Activated CD4-positive, CD25-positive, alpha-beta regulatory T cell treated with anti-CD3 and anti-CD28 coated beads, Interleukin-2, amount 50 U/mL, for 16 hours (primary cell): ENCODE measurements around the gene TMEM185A.
"Not testable (repeated sequence)": the region's sequence is repeated elsewhere in the genome, so short reads cannot be mapped to it uniquely, and the experiment has no call there.

Source experiments
- DNase-seq: peaks from one replicate; pipeline ENCODE4 v3.0.0-alpha.2; 2020; ENCODE audit warnings: low read depth, low spot score

Gene TMEM185A

DNA sequence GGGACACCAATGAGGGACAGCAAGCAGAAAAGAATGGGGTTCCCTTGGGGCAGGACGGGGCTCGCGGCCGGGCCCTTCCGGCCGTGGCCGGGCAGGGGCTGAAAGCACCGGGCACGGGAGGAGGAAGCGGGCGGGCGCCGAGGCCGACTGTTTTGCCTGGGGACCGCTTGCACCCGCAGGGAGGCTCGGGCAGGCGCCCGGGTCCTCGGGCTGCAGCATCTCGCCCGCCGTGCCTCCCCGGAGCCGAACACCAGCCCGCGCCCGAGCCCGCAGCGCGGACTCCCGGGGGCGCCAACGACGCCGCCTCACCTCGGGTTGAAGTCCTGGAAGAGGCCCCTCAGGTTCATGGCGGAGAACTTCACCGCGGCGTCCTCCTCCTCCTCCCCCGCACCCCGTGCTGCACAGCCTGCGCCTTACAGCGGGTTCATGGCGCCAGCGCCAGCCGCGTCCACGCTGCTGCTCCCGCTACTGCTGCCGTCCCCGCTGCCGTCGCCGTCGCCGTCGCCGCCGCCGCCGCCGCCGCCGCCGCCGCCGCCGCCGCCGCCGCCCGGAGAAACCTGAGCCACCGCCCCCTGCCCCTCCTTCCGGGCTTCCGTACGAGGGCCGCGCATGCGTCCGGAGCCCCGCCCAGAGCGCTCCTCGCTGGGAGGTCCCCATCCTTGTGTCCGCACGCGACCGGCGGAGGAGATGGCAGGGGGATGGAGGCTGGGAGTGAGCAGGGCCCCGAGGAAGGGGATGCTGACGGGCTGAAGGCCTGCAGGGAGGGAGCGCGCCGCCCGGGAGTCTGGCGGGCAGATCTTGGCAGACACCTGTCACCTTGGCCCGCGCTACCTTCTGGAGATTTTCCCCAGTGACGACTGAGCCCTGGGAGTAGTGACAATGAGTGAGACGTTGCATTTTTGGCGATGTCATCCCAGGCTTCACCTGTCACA lies at the start of gene TMEM185A:
TSS of gene TMEM185A (minus strand) at position 559 of the 932 bp plus-strand sequence. CDS start at position 347, 212 bp downstream.
- DNase-seq: peak; percentile 39

DNA sequence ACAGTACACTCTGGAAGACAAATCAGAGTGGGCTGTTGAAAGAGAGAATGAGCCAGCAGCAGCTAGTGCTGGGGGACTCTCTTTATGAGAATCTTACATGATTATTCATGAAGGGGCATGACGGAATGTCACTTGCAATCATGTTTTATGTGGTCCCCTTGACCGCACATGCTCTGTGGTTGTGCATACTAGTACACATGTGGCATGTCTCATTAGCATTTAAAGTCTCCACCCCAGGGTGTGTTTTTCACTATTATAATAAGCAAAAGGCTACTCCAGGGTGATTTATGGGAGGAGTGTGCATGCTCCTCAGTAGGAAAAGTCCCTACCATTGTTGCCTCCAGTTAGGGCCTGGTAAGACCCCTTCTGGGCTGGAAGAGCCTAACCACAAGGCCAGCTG lies 49.6 kb upstream of the TMEM185A start:
- no peak for DNase-seq

DNA sequence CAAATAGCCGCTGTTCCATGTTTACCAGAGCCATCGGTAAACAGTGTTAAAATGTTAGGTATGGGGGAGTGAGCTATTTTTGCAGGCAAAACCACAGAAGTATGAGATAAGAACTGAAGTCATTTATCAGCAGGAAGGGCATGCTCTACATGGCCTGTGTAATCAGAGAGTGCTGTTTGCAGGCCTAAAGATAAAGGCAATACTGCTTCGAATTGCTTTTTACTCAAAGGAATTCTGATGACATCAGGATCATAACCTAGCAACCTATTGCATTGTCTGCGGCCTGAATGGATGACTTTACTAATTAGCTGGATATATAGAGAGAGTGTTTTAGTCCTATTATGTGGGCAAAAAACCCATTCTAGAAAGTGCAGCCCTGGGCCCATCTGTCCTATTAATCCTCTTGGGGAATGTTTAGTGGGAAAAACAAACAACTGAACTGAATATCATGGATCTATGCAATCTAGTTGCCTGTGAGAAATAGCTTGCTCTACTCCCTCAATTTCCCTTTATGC lies 47.6 kb upstream of the TMEM185A start:
- DNase-seq: not testable (repeated sequence)

DNA sequence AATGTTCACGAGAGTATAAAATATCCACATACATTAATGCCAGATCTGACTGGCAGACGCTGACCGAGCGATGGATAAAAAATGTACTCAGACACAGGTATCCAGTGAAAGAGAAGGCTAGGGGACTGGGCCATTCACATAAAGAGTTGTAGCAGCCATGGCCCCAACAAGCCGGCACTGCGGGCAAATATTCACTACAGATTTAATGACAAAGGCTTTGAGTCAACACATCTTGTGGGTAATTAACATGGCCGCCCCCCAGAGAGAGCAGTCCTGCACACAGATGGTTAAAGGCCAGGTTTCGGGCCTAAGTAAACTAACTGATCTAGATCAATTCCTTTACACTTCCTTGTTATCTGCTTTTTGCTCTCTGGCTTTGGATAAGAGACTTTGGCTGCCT lies 44.0 kb upstream of the TMEM185A start:
- not testable (repeated sequence) for DNase-seq

DNA sequence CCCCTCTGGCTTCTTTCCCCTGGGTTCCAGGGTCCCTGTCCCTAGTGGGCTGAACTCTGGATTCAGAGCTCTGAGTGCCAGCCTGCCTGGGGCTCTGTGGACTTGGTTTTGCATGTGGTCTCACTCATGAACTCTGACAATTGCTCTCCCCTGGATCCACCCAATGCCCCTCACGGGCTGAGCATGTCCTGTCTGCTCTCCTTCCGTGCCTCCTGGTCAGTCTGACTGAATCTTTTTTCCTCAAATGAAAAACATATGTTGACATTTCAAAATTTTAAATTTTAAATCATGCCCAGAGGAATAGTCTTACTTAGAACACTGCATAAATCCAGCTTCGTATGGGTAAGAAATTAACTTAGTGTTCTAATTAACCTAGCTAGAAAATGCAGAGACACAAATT lies 43.5 kb upstream of the TMEM185A start:
- not testable (repeated sequence) for DNase-seq

DNA sequence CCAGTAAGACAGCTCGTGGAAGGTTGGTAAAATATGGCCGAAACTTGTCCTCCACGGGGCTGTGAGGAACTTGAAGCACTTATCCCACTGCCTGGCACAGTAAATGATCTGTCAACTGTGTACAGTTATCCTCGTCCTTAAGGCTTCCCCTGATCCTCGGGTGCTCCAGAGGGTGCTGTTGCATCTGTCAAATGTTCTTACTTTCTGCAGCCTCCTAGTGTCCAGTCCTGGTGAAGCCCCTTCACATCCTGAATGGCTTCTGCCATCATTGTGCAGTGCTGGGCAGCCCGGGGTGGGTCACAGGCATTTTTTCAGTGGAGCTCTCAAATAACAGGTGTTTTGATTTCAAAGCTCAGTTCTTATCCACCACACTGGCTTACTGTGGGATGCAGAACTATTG lies 29.0 kb upstream of the TMEM185A start:
- DNase-seq: not testable (repeated sequence)

DNA sequence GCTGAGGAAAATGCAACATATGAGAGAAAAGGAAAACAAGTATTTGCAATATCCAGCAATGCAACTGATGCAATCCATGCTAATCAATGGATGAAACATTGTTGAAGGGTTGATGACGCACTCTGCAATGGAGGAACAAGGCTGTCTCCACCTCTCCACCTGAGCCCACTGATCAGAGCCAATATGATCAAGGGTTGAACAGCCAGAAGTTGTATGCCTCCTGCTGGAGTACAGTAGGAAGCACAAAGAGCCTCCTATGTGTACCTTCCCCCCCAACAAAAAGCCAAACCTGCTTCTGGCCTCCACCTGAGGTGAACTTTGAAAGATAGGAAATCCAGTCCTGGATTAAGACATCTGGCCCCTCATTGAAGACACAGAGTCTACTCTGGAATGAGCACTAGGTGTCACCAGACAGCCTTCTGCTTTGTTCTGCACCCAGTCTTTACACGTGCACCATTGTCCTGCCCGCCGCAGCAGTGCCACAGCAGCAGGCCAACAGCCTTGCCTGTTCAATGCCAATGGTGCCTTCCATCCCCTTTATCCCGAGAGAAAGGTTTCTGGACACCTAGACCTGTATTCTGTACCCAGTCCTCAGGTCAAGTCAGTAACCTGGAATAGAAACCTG lies 24.8 kb upstream of the TMEM185A start:
- not testable (repeated sequence) for DNase-seq

DNA sequence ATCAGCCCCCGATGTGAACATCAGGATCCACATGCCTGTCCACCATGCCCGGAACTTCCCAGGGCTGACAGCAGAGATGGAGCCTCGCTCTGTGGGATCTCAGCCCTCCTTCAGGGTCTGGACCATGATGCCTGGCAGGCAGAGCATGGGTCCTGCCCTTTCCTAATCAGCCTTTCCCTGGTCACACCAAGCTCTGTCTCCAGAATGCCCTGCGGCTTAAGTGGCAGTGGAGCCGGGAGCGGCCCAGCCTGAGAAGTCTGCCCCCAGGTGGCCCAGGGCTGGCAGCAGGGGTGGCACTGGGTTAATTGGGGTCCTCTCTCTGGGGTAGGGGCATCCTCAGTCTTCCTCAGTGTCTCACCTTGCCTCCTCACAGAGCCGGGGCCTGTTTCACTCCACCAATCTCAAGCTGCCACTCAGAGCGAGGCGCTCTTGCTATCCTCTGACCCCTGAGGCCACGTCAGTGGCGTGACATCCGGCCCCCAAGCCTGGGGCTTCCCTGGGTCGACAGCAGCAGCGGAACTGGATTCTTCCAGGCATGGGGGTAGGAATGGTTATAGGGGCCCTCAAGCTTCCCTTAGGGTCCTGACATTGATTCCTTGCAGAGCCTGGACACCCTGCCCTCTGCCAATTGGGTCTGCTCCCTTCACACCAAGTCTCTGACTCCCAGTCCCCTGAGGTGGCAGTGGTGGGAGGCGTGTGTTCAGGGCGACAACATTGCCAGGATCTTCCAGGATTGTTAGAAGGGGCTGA lies 20.8 kb upstream of the TMEM185A start:
- no peak for DNase-seq

DNA sequence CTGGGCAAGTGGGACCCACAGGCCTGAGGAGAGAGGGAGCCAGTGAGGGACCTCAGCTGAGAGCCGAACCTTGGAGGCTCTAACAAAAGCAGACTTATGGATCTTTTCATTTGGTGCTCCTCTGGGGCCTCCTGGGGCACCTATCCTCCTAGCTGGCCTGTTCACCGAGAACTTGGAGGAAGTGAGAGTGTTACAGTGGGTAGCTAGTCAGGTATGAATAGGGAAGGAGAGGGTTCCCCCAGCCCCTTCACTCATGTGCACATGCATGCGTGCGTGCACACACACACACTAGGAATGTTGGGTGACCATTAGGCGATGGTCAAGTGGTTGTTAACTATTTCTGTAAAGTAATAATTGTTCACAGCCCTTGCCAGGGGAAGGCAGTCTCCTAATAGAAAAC lies 18.6 kb upstream of the TMEM185A start:
- no peak for DNase-seq

DNA sequence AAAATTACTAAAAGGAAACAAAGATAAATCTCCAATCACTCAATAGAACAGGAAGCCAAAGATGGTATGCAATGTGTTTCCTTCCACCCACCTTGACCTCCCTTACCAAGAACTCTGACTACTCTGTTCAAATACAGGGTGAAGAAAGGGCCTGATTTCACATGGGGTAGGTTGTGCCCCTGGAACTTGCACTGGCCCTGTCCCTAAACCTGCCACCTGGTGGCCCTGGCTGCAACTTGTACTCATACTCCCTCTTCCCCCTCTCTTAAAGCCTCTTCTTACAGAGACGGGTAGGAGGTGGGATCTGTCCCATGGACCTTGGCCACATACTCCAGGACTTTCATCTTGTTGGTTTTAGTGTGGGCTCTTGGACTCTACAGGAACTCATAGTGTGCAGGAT lies 17.3 kb upstream of the TMEM185A start:
- DNase-seq: no peak

DNA sequence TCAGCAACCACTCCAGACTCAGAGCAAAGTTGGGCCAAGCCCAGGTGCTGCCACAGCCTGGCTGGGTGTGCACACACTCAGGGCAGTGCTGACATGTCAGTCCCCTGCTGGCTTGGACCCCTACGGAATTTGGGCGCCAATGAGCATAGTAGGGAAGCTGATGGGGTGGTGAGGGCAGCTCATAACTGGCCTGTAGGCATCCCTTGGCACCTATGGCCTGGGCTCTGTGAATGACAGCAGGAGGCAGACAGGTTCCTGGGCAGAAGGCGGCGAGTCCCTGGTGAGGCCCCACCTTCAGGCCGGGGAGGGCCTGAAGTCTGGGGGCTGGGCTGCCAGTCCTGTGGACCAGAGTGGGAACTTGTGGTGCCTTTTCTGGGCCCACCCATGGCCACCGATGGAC lies 15.9 kb upstream of the TMEM185A start:
- no peak for DNase-seq

DNA sequence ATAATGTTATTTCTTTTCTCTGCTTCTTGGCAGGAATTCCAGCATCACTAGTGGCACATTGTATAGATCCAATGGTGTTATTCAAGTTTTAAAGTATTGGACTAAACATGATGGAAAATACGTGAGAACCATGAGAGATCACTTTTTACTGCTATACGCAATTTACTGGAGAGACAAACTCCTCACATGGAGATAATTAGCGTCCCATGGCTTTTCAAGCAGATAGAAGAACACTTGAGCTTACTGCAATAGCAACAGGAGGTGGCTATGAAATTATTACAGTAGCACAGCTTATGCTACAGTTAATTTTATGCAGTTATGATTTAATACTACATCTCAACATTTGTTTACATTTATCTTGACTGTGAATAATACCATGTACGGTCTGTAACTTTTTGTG lies 11.9 kb upstream of the TMEM185A start:
- no peak for DNase-seq

DNA sequence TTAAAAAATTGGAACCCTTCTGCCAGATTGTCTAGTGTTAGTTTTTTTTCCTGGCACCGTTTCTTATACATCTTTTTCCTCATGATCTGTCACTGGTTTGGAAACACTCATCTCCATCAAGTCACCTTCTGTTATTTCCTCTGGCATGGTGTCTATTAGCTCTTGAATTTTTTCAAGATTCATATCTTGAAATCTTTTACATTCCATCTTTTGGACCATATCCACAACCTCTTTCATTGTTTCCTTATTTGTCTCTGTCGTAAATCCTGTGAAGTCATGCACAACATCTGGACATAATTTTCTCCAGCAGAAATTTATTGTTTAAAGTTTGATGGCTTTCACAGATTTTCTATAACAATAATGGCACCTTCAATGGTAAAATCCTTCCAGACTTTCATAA lies 10.2 kb upstream of the TMEM185A start:
- DNase-seq: no peak

DNA sequence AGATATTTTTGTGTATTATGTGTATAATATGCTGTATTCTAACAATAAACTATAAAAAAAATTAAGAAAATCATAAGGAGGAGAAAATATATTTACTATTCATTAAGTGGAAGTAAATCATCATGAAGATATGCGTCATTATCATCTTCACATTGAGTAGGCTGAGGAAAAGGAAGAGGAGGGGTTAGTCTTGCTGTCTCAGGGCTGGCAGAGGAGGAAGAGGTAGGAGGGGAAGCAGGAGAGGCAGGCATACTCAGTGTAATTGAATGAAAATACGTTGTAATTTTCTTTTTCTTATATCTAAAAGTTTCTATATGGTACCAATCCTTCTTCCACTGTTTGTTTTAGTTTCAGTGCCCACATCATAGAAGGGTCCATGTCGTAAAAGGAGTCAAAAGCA lies 9.8 kb upstream of the TMEM185A start:
- DNase-seq: no peak

DNA sequence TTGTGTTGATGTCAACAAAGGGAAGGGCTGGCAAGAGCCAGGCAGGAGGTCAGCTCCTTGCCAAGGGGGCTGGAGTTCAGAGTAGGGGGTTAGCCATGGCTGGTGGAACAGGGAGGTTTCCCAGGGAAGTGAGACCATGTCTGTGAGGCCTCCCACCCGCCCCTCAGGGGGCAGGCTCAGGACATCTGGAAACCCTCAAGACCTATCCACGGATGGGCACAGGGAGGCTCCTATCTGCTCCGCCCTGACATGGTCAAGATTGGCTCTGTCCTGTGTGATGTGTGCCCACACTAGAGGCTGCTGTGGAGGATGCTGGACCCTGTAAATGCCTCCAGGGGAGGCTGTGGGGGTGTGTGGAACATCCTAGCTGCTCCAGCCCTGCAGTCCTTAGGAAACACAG lies 8.0 kb upstream of the TMEM185A start:
- DNase-seq: no peak

DNA sequence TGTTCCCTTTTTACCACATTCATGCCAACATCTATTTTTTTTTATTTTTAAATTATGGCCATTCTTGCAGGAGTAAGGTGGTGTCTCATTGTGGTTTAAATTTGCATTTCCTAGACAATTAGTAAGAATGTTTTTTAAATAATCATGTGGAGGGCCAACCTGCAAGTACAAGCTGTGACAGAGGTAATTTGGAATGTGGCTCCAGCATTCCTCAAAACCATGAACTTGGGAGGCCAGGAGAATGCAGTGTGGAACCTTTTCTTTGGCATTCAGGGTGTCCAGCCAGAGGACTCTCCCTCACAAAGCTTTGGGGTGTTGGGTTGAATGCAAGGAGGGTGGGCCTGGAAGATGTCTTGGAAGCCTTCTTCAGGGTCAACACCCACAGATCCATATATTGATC lies 7.3 kb upstream of the TMEM185A start:
- DNase-seq: no peak

DNA sequence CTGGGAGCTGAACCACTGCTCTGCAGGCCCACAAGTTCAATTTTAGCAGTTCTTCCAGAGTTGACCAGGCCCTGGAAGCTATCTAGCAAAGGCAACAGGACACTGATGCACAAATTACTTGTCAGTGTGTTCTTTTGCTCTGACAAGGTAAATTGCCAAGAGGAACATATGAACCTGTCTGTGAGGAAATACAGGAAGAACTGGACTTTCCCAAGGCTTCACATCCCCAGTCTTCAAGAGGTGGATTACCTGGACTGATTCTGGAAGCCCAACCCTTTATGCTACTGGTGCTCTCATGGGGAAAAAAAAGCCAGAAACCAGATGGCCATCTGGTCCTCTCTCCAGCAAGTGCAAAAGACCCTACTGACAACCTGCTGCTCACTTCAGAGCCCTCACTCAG lies 1.9 kb upstream of the TMEM185A start:
- no peak for DNase-seq

DNA sequence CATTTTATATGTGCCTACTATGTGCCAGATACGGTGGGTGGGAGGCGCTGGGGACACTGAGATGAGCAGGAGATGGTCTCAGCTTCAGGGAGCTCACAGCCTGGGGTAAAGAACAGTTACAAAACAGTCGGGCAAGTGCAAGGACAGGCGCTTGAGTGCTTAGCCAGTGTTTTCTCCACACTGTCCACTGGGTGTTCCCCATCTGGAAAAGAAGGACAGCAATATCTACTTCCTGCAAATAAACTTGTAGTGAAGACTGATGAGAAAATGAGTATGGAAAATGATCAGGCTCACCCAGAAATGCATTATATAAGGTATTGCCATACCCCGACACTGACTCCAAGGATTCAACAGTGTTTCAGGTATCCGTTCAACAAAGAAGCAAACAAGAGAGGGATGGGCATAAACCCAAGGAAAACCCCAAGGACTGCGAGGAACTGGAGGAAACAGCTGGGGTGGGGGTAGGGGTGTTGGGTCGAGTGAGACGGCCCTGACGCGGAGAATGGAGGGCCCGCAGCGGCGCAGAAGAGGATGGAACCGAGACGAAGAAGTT lies 835 bp downstream of the TMEM185A start:
- no peak for DNase-seq

DNA sequence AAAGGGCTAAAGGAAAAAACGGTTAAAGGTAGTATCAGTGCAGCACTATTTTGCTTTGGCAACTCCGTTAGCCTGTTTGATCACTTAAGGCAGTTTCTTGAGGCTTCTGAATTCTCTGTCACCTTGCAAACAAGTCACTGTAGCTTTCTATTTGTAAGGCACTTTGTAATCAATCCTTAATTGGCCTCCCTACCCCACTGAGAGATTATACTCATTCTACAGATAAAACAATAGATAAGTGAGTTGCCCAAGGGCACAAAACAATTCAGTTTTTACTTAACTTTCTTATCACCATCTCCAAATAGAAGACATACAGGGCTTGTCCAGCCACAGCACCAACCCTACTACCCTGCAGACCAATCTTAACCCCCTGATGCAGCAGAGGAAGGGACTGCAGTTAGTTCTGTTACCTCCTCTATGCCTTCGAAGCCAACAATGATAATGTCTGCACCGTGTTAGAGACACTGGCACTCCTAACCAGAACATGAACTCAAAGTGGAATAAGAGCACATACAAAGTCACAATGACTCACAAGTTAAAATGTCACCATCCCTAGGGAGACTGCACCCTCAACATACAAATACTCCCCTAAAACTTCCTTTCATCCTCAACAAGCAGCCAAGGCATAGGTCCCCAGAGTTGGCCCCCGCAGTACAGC lies 1.7 kb downstream of the TMEM185A start:
- no peak for DNase-seq

DNA sequence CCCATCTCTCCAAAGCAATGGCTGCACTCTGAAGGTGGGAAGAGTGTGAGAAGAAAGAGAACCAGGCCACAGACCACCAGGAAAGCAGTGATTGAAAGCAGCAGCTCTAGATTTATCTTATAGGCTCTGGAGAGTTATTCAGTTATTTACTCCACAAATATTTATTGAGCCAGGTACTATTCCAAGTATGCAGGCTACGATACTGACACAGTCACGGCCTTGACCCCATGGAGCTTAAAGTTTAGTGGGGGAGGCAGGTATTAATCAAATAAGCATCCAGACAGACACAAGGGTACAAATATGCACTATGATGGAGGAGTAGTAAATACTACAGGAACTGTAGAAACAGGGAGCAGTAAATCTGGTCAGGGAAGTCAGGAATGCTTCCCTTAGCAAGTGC lies 2.8 kb downstream of the TMEM185A start:
- DNase-seq: no peak

DNA sequence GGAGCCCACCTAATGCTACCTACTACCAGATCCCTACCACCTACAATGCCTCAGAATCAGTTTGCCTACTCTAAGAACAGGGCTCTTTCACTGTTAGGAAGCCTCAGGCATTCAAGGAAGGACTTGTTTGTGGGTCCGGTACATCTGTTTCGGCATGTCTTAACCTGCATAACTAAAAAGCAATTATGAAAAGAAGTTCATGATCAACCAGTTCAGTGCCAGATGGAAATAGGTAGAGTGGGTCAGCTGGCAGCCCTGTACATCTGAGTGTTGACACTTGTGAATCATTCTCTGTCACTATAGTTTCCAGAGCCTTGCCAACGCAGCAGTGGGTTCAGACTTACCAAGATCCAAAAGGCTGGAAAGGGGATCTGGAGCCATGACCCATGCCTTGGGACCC lies 3.3 kb downstream of the TMEM185A start:
- no peak for DNase-seq
